RWPE1 (cell line): ENCODE data around the gene ELAPOR2.

Experiments used
- CTCF ChIA-PET: fragments of 350-600 bp; sonication (Branson Sonifier 250); formaldehyde crosslinking; extraction: SDS; loops from one replicate; lab custom pipeline; 2021; lab: Yijun Ruan, JAX
- POLR2A ChIA-PET: fragments of 400-600 bp; formaldehyde crosslinking; extraction: SDS; loops from one replicate; lab custom pipeline; 2020; ENCODE audit warnings: antibody characterized with exemption; ENCODE audit not compliant: low non-redundant PET; lab: Yijun Ruan, JAX
- DNase-seq: peaks from one replicate; pipeline ENCODE4 v3.0.0; 2012; ENCODE audit warnings: low spot score
- H3K27ac ChIP-seq: fragments of 450-650 bp; 2 replicates; pipeline ENCODE4 v1.5.1; 2017
- CTCF ChIP-seq: fragments of 450-650 bp; conservative IDR thresholded peaks from 2 replicates; pipeline ENCODE4 v1.5.1; 2017; ENCODE audit warnings: low read depth, mild to moderate bottlenecking

The ELAPOR2 gene

GRCh38 chr7:87067788-87068187, 8.3 kb upstream of the ELAPOR2 start:
- no peak overlapping the region for H3K27ac ChIP-seq
- no peak for DNase-seq
- TF ChIP-seq CTCF: no peak
- ChIA-PET CTCF (no interaction called here), POLR2A (no interaction called here)

- DNase-seq: no peak
- no peak overlapping the region for H3K27ac ChIP-seq
- CTCF ChIA-PET: interaction anchor here (1.9 kb wide), 1 partner anchor 88 kb away, joined by 7 read pairs; no protein-coding TSS in a partner anchor
- TF ChIP-seq CTCF: no peak
- POLR2A ChIA-PET: no interaction called here
These were observed 759 bp upstream of the ELAPOR2 start for GRCh38 chr7:87060288-87060537.

- no peak for TF ChIP-seq CTCF
- CTCF ChIA-PET: interaction anchor here (0.6 to 1.9 kb wide), 4 partner anchors 90 to 133 kb away, joined by 3 to 7 read pairs (median 3); partner anchors contain the start of gene DMTF1
- DNase-seq: peak; percentile 34
- POLR2A ChIA-PET: no interaction called here
- H3K27ac ChIP-seq: peak overlapping the region; percentile 65
These were observed 520 bp downstream of the ELAPOR2 start for GRCh38 chr7:87058744-87059524.

DNA sequence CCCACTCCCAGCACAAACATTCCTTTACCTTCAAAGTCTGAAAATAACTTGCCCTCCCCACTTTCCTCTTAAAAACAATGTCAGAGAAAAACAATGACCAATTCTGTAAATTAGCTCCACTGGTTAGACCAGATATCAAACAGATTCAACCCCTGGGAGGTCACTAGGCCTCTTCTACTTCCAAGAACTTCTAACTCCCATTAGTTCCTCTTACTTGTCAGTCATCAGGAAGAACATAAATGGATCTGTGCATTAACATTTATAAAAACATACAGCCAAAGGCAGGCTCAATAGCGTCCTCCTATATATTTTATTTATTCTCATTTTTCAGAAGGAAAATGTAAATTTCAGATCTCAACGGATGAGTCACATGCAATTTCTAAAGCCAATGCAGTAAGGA, 2.2 kb downstream of the ELAPOR2 start:
- DNase-seq: no peak
- ChIA-PET CTCF (no interaction called here), POLR2A (no interaction called here)
- no peak for TF ChIP-seq CTCF
- H3K27ac ChIP-seq: no peak overlapping the region

DNA sequence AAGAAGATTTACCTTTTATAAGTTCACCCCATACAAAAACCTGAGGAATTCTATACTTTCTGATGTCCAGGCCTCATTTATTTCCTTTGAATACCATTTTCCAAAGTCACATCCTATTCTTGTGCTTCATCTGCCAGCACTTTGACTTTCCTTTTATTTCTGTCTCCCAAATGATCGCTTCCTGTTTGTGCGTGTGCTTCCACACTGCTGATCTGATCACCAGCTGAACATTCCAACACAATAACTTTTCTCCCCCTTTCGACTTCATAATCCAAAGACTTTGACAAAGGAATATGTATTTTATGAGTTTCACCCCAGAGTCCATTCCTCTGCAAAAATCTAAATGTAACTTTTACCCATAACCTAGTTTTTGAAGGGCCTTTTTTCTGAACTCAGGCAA, 3.1 kb downstream of the ELAPOR2 start:
- TF ChIP-seq CTCF: no peak
- ChIA-PET CTCF (interaction anchor here (1.2 kb wide), 1 partner anchor 92 kb away, joined by 3 read pairs; no protein-coding TSS in a partner anchor), POLR2A (no interaction called here)
- H3K27ac ChIP-seq: no peak overlapping the region
- no peak for DNase-seq

- ChIA-PET CTCF (no interaction called here), POLR2A (no interaction called here)
- no peak for DNase-seq
- no peak for TF ChIP-seq CTCF
- H3K27ac ChIP-seq: no peak overlapping the region
These were observed 10.6 kb downstream of the ELAPOR2 start for GRCh38 chr7:87048839-87049238.
